Mammary epithelial cell (primary cell): ENCODE measurements around the gene CLCN7.

Source experiments
- EZH2 ChIP-seq: IDR thresholded peaks from 2 replicates; pipeline ENCODE4 v1.6.1; 2012; ENCODE audit warnings: low read length, inconsistent platforms, borderline replicate concordance
- TF ChIP-seq, protein P1 (sequence below), 2 donors: IDR thresholded peaks in 1 of 2; conservative IDR thresholded peaks in 1 of 2; 2 replicates each; pipeline ENCODE4 v1.5.1; 2011 to 2012; ENCODE audit warnings: inconsistent platforms in 2 of 2, low read length in 2 of 2, mild to moderate bottlenecking in 2 of 2, control low read depth in 1 of 2, low read depth in 1 of 2; ENCODE audit not compliant: insufficient read depth in 1 of 2; ENCODE audit errors: extremely low read depth in 1 of 2

DNA sequence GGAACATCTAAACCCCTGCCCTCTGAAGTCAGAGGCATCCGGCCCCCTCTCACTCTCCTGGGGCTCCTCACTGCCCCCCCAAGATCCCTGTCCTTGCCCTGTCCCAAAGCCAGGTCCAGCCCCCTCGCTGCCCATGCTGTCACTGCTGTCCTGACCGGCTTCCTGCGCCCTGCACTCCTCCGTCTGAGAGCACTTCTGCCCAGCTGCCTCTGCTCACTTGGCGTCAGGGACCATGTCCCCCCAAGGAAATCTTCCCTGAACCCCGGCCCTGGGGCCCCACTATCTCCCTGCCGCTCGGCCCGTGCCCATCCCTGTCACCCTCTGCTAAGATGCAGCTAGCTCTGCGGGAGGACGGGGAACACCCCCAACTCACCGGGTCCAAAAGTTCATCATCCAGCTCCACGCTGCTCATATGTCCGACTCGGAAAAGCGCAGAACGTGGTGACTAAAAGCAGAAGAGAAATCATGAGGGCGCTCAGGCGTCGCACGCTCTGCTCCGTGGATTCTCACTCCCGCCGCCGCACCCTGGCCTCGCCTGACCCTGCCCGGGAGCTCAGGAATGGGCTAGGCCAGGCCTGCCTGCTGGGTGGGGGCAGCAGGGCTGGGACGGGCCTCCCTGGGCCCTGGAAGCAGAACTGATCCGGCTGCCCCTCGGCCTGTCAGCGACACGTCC, 9.8 kb downstream of the CLCN7 start:
- TF ChIP-seq, protein P1, sequence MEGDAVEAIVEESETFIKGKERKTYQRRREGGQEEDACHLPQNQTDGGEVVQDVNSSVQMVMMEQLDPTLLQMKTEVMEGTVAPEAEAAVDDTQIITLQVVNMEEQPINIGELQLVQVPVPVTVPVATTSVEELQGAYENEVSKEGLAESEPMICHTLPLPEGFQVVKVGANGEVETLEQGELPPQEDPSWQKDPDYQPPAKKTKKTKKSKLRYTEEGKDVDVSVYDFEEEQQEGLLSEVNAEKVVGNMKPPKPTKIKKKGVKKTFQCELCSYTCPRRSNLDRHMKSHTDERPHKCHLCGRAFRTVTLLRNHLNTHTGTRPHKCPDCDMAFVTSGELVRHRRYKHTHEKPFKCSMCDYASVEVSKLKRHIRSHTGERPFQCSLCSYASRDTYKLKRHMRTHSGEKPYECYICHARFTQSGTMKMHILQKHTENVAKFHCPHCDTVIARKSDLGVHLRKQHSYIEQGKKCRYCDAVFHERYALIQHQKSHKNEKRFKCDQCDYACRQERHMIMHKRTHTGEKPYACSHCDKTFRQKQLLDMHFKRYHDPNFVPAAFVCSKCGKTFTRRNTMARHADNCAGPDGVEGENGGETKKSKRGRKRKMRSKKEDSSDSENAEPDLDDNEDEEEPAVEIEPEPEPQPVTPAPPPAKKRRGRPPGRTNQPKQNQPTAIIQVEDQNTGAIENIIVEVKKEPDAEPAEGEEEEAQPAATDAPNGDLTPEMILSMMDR (conservative IDR thresholded peaks at IDR 0.05 in 1 of 2, IDR thresholded peaks at IDR 0.05 in 1 of 2; ENCODE audit: extremely low read depth in 1 of 2, insufficient read depth in 1 of 2, low read depth in 1 of 2, low read length in 2 of 2): no peak
- no peak for TF ChIP-seq EZH2
